Fibroblast of mammary gland (primary cell): Measurements from ENCODE around the gene SCN8A.

Experiments
- DNase-seq: peaks from one replicate; pipeline ENCODE4 v3.0.0-alpha.2; 2010; ENCODE audit warnings: low read depth
- H3K4me3 ChIP-seq: 2 replicates; pipeline ENCODE4 v1.5.1; 2011; ENCODE audit warnings: low read depth, mild to moderate bottlenecking, low read length, moderate library complexity; ENCODE audit not compliant: control insufficient read depth
- CTCF ChIP-seq: conservative IDR thresholded peaks from 2 replicates; pipeline ENCODE4 v1.5.1; 2011; ENCODE audit warnings: low read depth, low read length, inconsistent platforms; ENCODE audit not compliant: control insufficient read depth, insufficient read depth

Gene SCN8A

GRCh38 chr12:51645961-51646360 is 54.9 kb downstream of the SCN8A start:
- H3K4me3 ChIP-seq = no peak overlapping the region

GRCh38 chr12:51647647-51648046 is 56.6 kb downstream of the SCN8A start:
- no peak for TF ChIP-seq CTCF
- H3K4me3 ChIP-seq = no peak overlapping the region
- DNase-seq = no peak

More at GRCh38 chr12:51645961-51646360, 54.9 kb downstream of the SCN8A start:
- no peak for TF ChIP-seq CTCF
- no peak for DNase-seq

- no peak for DNase-seq
- no peak overlapping the region for H3K4me3 ChIP-seq
- TF ChIP-seq CTCF = no peak
These were observed 62.4 kb downstream of the SCN8A start for GRCh38 chr12:51653431-51653830.

- TF ChIP-seq CTCF = no peak
- no peak for DNase-seq
- no peak overlapping the region for H3K4me3 ChIP-seq
These were observed 70.2 kb downstream of the SCN8A start for GRCh38 chr12:51661199-51661598.

GRCh38 chr12:51661836-51662235 is 70.8 kb downstream of the SCN8A start:
- TF ChIP-seq CTCF = no peak
- H3K4me3 ChIP-seq = no peak overlapping the region
- DNase-seq = no peak

GRCh38 chr12:51662728-51663154 is 71.7 kb downstream of the SCN8A start:
- no peak overlapping the region for H3K4me3 ChIP-seq
- TF ChIP-seq CTCF = no peak
- DNase-seq = no peak

- DNase-seq = no peak
- H3K4me3 ChIP-seq = no peak overlapping the region
- no peak for TF ChIP-seq CTCF
These were observed 72.4 kb downstream of the SCN8A start for GRCh38 chr12:51663390-51663789.
